CD4-positive, alpha-beta T cell treated with Interleukin-15 for 1 hour (primary cell): ENCODE measurements around the gene CNTNAP2.

Experiments used
- DNase-seq: peaks from one replicate; pipeline ENCODE4 v3.0.0-alpha.2; 2020

Gene CNTNAP2

DNA sequence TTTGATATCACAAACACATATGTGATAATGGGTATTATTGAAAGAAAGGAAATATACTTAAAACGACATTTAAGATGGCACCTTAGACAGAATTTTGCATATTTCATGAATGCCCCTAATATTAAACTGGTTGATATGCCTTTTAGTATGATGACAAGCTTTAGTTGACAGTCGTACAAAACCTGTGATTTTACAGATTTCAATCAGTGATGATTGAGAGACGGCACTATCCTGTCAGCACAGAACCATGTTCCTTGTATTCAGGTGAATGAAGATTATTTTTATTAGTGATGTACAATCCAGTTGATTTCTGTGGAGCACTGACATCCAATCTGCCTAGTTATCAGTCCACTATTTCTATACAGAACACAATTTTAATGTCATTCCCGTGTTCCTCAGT, 333.0 kb downstream of the CNTNAP2 start:
- no peak for DNase-seq

DNA sequence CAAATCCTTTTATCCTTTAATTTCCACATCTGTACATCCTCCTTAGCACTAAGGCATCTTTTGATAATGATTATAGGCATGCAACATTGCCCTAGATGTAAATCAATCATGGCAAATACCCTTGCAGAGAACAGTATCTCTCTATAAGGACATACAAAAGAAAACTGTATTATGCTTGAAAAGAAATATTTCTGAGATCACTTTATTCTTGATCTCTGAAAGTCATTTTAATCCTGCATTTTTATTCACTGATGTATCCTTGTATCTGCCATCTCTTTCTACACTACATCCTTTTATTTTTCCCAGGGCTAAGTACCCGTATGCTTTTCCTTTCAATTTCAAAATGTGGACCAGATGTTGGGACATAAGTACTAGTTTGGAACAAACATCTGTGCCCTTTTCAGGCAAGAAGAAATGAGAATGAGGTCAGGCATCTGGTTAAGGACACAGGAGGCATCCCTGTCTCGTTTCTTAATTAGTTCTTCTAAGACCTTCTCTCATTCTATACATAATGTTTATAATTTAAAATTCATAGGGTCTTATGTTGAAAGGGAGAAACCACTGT, 338.6 kb downstream of the CNTNAP2 start:
- no peak for DNase-seq

- DNase-seq, result no peak
These were observed 362.4 kb downstream of the CNTNAP2 start for GRCh38 chr7:146479040-146479439.

GRCh38 chr7:146486519-146486918, 369.9 kb downstream of the CNTNAP2 start:
- no peak for DNase-seq

DNA sequence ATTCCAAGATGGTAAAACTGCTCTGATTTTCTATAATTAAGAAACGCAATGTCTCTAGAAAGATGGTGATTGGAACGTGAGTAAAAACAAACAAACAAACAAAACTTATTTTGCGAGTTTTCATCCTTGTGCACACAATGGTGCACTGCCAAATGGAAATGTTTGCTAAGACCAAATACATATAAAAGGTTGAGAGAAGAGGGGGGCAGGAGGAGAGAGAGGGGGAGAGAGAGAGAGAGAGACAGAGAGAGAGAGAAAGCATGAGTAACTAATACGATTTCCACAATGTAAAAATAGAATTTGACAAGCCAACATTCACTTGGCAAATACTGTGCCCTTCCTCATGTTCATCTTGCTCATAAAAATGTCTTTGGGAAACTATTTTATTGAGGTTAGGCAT, 375.4 kb downstream of the CNTNAP2 start:
- DNase-seq, result no peak

DNA sequence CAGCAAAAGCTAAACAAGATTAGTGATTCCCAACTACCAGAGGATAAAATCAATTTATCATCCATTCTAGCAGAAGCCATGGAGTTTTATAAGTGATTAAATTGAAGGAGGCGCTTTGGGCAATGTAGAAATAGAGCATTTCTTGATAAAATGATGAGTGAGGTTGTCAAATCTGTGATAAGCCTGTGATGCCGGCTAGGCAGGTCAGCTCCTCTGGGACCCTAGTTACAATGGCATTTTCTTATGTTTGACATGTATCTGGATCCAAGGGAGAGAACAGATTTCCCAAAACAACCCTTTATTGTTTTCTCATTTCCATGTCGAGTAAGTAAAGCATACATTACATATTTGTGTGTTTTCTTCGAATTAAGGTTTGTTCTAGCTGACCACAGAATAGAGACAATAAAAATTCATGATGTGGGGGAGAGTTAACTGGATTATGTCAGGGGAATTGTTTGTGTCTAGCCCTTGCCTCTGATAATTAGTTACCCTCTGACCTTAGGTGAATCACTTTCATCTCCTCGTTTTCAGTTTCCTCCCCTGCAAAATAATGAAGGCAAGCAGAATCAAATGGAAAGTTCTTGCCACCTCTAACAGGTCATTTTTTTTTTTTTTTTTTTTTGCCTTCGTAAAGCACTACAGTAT, 378.5 kb downstream of the CNTNAP2 start:
- DNase-seq, result no peak

- no peak for DNase-seq
These were observed 380.1 kb downstream of the CNTNAP2 start for GRCh38 chr7:146496657-146497056.

DNA sequence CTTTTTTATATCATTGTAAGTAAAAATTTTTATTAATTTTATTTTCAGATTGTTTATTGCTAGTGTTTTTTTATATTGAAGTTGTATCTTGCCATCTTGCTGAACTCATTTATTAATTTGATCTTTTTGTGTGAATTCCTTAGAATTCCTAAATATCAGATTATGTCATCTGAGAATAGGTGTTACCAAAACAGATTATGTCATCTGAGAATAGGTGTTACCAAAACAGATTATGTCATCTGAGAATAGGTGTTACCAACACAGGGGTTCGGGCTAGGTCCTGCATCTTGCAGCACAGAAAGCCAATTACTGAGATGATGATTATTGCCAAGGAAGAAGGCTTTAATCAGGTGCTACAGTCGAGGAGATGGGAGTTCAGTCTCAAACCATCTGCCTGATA, 383.4 kb downstream of the CNTNAP2 start:
- no peak for DNase-seq

- no peak for DNase-seq
These were observed 387.2 kb downstream of the CNTNAP2 start for GRCh38 chr7:146503844-146504243.

- no peak for DNase-seq
These were observed 393.6 kb downstream of the CNTNAP2 start for GRCh38 chr7:146510088-146510680.

GRCh38 chr7:146514304-146514703, 397.7 kb downstream of the CNTNAP2 start:
- no peak for DNase-seq

DNA sequence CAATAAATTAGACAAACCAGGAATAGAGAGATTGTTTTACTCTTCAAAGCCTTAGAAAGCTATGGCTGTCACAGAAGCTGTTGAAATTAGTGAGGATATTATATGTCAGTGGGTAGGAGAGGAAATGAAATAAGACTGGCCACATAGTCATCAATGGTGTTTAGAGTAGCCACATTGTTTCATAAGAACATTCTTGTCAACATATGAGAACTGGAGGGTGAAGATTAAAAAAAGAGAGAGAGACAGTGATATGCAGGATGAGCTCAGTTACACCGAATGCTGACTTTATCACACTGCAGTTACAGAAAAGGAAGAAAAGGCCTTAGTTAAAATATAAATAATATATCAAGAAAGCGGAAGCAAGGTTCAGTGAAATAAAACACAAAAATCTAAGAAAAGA, 412.0 kb downstream of the CNTNAP2 start:
- DNase-seq, result no peak

DNA sequence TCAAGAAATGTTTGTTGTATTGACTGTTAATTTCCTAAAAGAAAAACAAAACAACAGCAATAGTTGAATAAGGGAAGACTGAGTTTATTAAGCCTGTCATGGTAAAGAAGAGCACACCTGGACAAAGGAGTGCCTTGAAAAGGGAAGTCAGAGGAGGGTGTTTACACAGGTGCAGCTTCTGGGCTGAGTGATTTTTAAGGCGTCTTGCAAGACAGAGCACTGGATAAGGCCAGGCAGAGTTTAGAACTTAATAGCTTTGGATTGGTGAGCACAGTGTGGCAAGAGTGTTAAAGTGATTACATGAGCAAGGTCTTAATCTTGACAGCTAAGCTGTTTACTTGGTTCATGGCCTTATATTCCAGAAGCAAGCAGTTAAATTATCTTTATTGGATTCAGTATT, 423.2 kb downstream of the CNTNAP2 start:
- DNase-seq, result no peak

DNA sequence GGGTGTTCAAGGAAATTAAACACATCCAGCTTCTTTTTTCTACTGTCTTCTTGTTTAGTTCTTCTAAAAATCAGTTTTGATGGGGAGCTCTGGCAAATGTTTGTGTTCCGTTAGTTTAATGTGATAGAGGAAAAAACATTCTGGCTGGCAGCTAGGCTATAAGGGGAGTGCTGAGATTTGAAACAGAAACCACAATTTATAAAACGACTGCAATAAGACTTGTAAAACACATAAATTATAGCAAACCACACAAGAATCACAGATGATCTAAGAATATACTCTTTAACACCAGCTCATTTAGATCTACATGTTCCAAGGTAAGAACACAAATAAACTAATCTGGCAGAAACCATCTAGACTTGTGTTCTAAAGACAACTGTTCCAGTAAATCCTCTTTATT, 425.5 kb downstream of the CNTNAP2 start:
- no peak for DNase-seq

DNA sequence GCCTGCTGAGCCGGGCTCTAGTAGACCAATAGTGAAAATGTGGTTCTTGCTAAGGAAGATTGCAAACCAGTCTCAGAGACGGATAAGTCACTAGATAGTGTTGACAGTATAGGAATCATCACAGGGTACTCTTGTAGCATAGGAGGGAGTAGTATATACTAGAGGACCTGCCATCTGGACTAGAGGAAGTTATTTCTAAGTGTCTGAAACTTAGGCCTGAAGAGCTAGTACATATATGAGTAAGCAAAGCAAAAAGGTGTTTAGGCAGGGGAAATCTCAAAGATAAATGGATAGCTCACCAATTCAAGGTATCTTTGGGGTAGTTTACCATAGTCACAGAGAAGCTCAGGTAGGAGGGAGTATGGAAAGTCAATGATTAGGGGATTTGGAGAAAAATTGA, 428.1 kb downstream of the CNTNAP2 start:
- no peak for DNase-seq

- DNase-seq, result no peak
These were observed 432.2 kb downstream of the CNTNAP2 start for GRCh38 chr7:146548816-146549215.

DNA sequence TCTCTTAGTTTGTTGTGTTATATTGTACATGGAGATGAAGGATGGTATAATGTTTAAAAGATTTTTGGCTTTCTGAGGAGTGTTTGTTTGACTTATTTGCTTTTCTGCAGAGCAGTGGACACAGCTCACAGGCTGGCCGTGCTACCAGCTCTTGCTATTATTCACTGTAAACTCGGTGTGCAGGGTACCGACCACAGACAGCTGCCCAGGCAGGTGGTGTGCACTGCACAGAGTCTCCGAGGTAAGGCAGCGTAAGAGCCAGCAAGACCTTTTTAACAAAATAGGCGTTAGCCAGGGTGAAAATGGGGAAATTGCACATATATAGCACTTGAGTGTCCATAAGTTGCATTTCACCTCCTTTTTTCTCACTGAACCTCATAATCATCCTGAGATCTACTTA, 438.0 kb downstream of the CNTNAP2 start:
- no peak for DNase-seq

DNA sequence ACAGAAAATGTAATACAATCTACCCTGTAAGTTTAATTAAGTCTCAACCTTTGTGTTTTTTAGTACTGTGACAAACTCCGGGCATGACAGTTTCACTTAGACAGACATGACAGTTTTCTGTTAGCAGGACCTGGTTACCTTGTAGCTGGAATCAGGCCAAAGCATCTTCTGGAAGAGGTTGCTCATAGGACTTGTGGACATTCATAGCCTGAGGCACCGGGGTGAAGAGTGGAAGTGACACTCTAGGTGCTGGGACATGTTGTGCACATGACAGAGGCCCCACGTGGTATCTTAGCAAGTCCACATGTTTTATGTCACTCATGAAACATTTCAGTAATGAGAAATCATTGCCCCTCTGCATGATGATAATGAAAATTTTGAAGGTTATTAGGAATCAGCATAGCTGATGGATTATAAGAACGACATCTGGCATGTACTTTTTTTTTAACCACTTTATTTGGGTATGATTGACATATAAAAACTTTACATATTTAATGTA, 441.4 kb downstream of the CNTNAP2 start:
- DNase-seq, result no peak

GRCh38 chr7:146565872-146566271, 449.3 kb downstream of the CNTNAP2 start:
- no peak for DNase-seq

GRCh38 chr7:146575903-146576302, 459.3 kb downstream of the CNTNAP2 start:
- no peak for DNase-seq

DNA sequence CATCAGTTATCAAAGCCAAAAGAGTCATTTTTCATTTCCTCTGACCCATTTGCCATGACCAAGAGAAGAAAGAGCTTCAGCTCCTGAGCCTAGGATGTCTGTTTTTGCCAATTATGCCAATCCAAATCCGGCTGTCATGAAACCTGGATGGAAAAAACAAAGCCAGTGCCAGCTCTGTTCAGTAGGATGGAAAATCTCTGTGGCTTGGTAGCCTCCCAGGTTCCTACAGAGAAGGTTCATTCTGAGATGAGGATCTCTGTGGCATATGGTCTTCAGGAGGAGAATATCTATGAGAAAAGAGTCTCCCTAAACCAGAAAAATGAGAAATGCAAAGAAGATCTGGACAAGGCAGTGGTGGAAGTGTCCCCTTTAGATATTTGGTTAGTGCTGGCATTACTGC, 475.4 kb downstream of the CNTNAP2 start:
- no peak for DNase-seq

- no peak for DNase-seq
These were observed 490.0 kb downstream of the CNTNAP2 start for GRCh38 chr7:146606628-146607027.

- DNase-seq, result no peak
These were observed 503.0 kb downstream of the CNTNAP2 start for GRCh38 chr7:146619641-146620040.

DNA sequence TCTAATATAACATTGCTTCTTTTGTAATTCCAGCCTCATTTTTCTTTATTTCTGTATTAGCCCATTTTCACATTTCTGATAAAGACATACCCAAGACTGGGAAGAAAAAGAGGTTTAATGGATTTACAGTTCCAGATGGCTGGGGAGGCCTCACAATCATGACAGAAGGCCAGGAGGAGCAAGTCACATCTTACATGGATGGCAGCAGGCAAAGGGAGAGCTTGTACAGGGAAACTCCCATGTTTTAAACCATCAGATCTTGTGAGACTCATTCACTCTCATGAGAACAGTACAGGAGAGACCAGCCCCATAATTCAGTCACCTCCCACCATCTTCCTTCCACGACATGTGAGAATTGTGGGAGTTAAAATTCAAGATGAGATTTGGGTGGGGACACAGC, 510.3 kb downstream of the CNTNAP2 start:
- no peak for DNase-seq
